ENCODE results near the gene B4GALNT1. TPM values are rescaled to one million over a fixed set of nuclear protein-coding genes. Genes with fewer than 3 reads are reported as not detected.
A peak's percentile ranks its signal among the peaks of the same experiment; 100 is the strongest.

Gene B4GALNT1
- polyA plus RNA-seq, 6 donors from 2014 or later = not detected

- Mint-ChIP-seq H3K36me3 (no peaks in the 10 kb centered on the region), H3K27me3 (peaks cover 46 to 82% (median 64%) of the 10 kb centered on the region in 3 donors), H3K27ac (peak overlapping the region in 4 of 6 donors; percentile 17 to 71 (median 43)), H3K4me3 (peak overlapping the region; percentile 10 to 81 (median 60)), H3K4me1 (peaks cover 36 to 57% (median 57%) of the 10 kb centered on the region in 3 donors), H3K9me3 (no peaks in the 10 kb centered on the region)
- peak; percentile 74 for DNase-seq
- peak; percentile 83 to 87 for ATAC-seq (ENCODE audit: low read depth in 2 of 2)
Measured at GRCh38 chr12:57614178-57614947, 18.6 kb downstream of the B4GALNT1 start.

- H3K9me3 Mint-ChIP-seq = no peaks in the 10 kb centered on the region
- DNase-seq (no peak), ATAC-seq (ENCODE audit: low read depth in 2 of 2) (no peak)
- H3K27ac Mint-ChIP-seq = no peak overlapping the region
- no peaks in the 10 kb centered on the region for H3K36me3 Mint-ChIP-seq
- H3K27me3 Mint-ChIP-seq = peaks cover 42 to 83% (median 64%) of the 10 kb centered on the region in 3 donors
- H3K4me3 Mint-ChIP-seq = peak overlapping the region in 3 of 8 donors; percentile 38 to 71 (median 44)
- peaks cover 30 to 51% (median 50%) of the 10 kb centered on the region in 3 donors for H3K4me1 Mint-ChIP-seq
Measured at GRCh38 chr12:57613427-57614109, 19.4 kb downstream of the B4GALNT1 start.

- peak overlapping the region in 7 of 8 donors; percentile 8 to 79 (median 51) for H3K4me3 Mint-ChIP-seq
- peaks cover 40 to 82% (median 64%) of the 10 kb centered on the region in 3 donors for H3K27me3 Mint-ChIP-seq
- peaks cover 30 to 51% (median 45%) of the 10 kb centered on the region in 3 donors for H3K4me1 Mint-ChIP-seq
- no peak overlapping the region for H3K27ac Mint-ChIP-seq
- DNase-seq (no peak), ATAC-seq (ENCODE audit: low read depth in 2 of 2) (no peak)
- no peaks in the 10 kb centered on the region for H3K9me3 Mint-ChIP-seq
- H3K36me3 Mint-ChIP-seq = no peaks in the 10 kb centered on the region
Measured at GRCh38 chr12:57612711-57613426, 20.1 kb downstream of the B4GALNT1 start.

- no peaks in the 10 kb centered on the region for H3K9me3 Mint-ChIP-seq
- DNase-seq (no peak), ATAC-seq (ENCODE audit: low read depth in 2 of 2) (no peak)
- peaks cover 38 to 80% (median 62%) of the 10 kb centered on the region in 3 donors for H3K27me3 Mint-ChIP-seq
- no peak overlapping the region for H3K27ac Mint-ChIP-seq
- peak overlapping the region; percentile 27 to 89 (median 73) for H3K4me3 Mint-ChIP-seq
- H3K4me1 Mint-ChIP-seq = peaks cover 30 to 51% (median 44%) of the 10 kb centered on the region in 3 donors
- H3K36me3 Mint-ChIP-seq = no peaks in the 10 kb centered on the region
Measured at GRCh38 chr12:57611827-57612710, 20.9 kb downstream of the B4GALNT1 start.

GRCh38 chr12:57611108-57611826 lies 21.7 kb downstream of the B4GALNT1 start, which contains the start of gene ARHGEF25:
TSS of gene ARHGEF25 (plus strand) at chr12:57611435. CDS start at chr12:57611895, 460 bp downstream.
- H3K36me3 Mint-ChIP-seq = no peaks in the 10 kb centered on the region
- peak within 1 kb of the TSS; percentile 57 to 90 (median 82) for H3K4me3 Mint-ChIP-seq
- no peak for ATAC-seq (ENCODE audit: low read depth in 2 of 2)
- H3K9me3 Mint-ChIP-seq = no peaks in the 10 kb centered on the region
- peak within 1 kb of the TSS in 1 of 6 donors; percentile 34 for H3K27ac Mint-ChIP-seq
- H3K4me1 Mint-ChIP-seq = peaks cover 30 to 47% (median 44%) of the 10 kb centered on the region in 3 donors
- DNase-seq = no peak
- H3K27me3 Mint-ChIP-seq = peaks cover 40 to 78% (median 61%) of the 10 kb centered on the region in 3 donors

- Mint-ChIP-seq H3K27me3 (peaks cover 46 to 78% (median 61%) of the 10 kb centered on the region in 3 donors), H3K9me3 (no peaks in the 10 kb centered on the region), H3K36me3 (no peaks in the 10 kb centered on the region), H3K27ac (peak overlapping the region in 1 of 6 donors; percentile 34), H3K4me1 (peaks cover 30 to 43% (median 39%) of the 10 kb centered on the region in 3 donors), H3K4me3 (peak overlapping the region; percentile 57 to 90 (median 82))
- DNase-seq (no peak), ATAC-seq (ENCODE audit: low read depth in 2 of 2) (no peak)
Measured at GRCh38 chr12:57610554-57611107, 22.4 kb downstream of the B4GALNT1 start.

GRCh38 chr12:57609781-57610553 lies 23.0 kb downstream of the B4GALNT1 start:
- Mint-ChIP-seq H3K4me3 (peak overlapping the region; percentile 57 to 90 (median 82)), H3K4me1 (peaks cover 26 to 43% (median 39%) of the 10 kb centered on the region in 3 donors), H3K9me3 (no peaks in the 10 kb centered on the region), H3K36me3 (no peaks in the 10 kb centered on the region), H3K27me3 (peaks cover 51 to 78% (median 60%) of the 10 kb centered on the region in 3 donors), H3K27ac (no peak overlapping the region)
- ATAC-seq (ENCODE audit: low read depth in 2 of 2) (no peak), DNase-seq (no peak)

- Mint-ChIP-seq H3K9me3 (no peaks in the 10 kb centered on the region), H3K36me3 (no peaks in the 10 kb centered on the region), H3K4me3 (peak overlapping the region in 2 of 8 donors; percentile 33 to 69), H3K4me1 (peaks cover 24 to 41% (median 39%) of the 10 kb centered on the region in 3 donors), H3K27ac (peak overlapping the region in 1 of 6 donors; percentile 56), H3K27me3 (peaks cover 47 to 82% (median 67%) of the 10 kb centered on the region in 3 donors)
- no peak for ATAC-seq (ENCODE audit: low read depth in 2 of 2)
- DNase-seq = no peak
Measured at GRCh38 chr12:57609101-57609780, 23.8 kb downstream of the B4GALNT1 start.

- H3K9me3 Mint-ChIP-seq = no peaks in the 10 kb centered on the region
- ATAC-seq (ENCODE audit: low read depth in 2 of 2) (no peak), DNase-seq (no peak)
- peaks cover 14 to 36% (median 28%) of the 10 kb centered on the region in 3 donors for H3K4me1 Mint-ChIP-seq
- no peak overlapping the region for H3K27ac Mint-ChIP-seq
- H3K27me3 Mint-ChIP-seq = peaks cover 51 to 85% (median 68%) of the 10 kb centered on the region in 3 donors
- peak overlapping the region in 1 of 8 donors; percentile 37 for H3K4me3 Mint-ChIP-seq
- no peaks in the 10 kb centered on the region for H3K36me3 Mint-ChIP-seq
Measured at GRCh38 chr12:57607958-57608663, 24.9 kb downstream of the B4GALNT1 start.

- Mint-ChIP-seq H3K4me3 (peak overlapping the region in 1 of 8 donors; percentile 56), H3K36me3 (peaks cover 0 to 2% of the 10 kb centered on the region in 2 donors), H3K27ac (no peak overlapping the region), H3K9me3 (no peaks in the 10 kb centered on the region), H3K27me3 (peaks cover 44 to 73% (median 63%) of the 10 kb centered on the region in 3 donors), H3K4me1 (peaks cover 14 to 28% (median 27%) of the 10 kb centered on the region in 3 donors)
- ATAC-seq (ENCODE audit: low read depth in 2 of 2) (no peak), DNase-seq (no peak)
Measured at GRCh38 chr12:57606821-57607220, 26.2 kb downstream of the B4GALNT1 start.
